GM19468 (cell line): ENCODE measurements around the gene PGPEP1.
"Not testable (repeated sequence)": the region's sequence is repeated elsewhere in the genome, so short reads cannot be mapped to it uniquely, and the experiment has no call there.

Source experiments
- ATAC-seq: cut with Tn5 transposase; IDR thresholded peaks from one replicate; pipeline ENCODE4 v1.9.1; 2021; ENCODE audit warnings: mild to moderate bottlenecking, moderate library complexity, moderate number of reproducible peaks; ENCODE audit not compliant: unreplicated experiment; ENCODE audit errors: extremely low read depth

Gene PGPEP1

GRCh38 chr19:18329035-18329376 lies 11.4 kb upstream of the PGPEP1 start:
- ATAC-seq = no peak

DNA sequence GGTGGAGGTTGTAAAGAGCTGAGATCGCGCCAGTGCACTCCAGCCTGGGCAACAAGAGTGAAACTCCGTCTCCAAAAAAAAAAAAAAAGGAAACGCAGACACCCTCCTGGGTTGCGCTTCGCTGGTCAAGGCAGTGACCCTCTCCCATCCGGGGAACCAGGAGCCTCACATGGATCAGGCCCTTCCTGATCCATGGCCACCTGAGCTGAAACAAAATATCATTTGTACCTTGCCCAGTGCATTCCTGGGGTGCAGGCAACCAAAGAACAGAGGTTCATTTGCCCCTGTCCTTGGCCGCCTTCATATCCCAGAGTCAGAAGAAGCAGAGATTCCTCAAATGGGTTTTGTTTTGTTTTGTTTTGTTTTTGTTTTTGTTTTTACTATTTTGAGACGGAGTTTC lies 9.5 kb upstream of the PGPEP1 start:
- ATAC-seq = no peak

- no peak for ATAC-seq
These were observed 7.4 kb upstream of the PGPEP1 start for GRCh38 chr19:18332917-18333530.

GRCh38 chr19:18333680-18334079 lies 6.7 kb upstream of the PGPEP1 start:
- ATAC-seq = no peak

- no peak for ATAC-seq
These were observed 4.3 kb upstream of the PGPEP1 start for GRCh38 chr19:18336121-18336520.

DNA sequence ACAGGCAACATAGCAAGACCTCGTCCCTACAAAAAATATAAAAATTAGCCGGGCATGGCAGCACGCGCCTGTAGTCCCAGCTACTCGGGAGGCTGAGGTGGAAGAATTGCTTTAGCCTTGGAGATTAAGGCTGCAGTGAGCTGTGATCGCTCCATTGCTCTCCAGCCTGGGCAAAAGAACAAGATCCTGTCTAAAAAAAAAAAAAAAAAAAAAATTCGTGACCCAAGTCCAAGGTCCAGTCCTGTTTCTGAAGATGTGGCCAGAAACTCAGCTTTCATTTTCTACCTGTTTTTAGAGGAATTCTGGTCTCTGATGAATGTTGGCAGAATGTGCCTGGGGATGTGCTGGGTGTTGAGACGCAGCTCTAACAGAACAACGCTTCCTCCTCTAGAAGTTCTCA lies 1.9 kb upstream of the PGPEP1 start:
- no peak for ATAC-seq

DNA sequence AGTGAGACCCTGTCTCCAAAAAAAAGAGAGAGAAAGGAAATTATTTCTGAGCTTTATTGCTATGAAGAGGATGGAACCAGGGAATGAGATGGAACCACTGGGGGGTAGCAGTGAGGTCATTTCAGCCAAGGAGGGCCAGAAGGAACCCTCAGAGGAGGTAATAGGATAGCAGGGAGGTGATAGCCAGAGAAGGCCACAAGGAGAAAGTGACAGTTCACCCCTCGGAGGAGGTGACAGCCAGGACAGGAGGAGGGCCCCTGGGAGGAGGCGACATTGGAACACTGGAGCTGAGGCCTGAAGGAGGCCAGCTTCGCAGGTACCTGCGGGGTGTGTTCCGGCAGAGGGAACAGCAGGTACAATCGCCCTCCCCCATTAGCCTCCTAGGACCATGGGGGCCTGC lies 675 bp upstream of the PGPEP1 start:
- ATAC-seq = no peak

GRCh38 chr19:18340990-18341868 lies 831 bp downstream of the PGPEP1 start:
- no peak for ATAC-seq

GRCh38 chr19:18342090-18342632 lies 1.8 kb downstream of the PGPEP1 start:
- ATAC-seq = no peak

DNA sequence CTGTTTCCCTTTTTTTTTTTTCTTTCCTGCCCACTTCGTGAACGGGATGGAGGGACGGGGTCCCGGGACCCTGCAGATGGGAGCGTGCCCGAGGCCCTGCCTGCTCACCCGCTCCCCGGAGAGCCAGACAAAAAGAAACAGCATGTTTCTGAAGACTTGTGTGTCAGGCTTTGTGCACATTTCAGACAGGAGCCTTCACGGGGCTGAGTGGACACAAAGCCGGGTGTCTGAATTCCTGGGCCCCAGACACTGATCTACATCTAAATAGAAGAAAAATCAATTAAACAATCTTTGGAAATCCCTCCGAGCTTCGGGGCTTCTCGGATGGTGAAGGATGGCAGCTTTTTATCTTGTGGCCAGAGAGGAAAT lies 4.2 kb downstream of the PGPEP1 start:
- no peak for ATAC-seq

DNA sequence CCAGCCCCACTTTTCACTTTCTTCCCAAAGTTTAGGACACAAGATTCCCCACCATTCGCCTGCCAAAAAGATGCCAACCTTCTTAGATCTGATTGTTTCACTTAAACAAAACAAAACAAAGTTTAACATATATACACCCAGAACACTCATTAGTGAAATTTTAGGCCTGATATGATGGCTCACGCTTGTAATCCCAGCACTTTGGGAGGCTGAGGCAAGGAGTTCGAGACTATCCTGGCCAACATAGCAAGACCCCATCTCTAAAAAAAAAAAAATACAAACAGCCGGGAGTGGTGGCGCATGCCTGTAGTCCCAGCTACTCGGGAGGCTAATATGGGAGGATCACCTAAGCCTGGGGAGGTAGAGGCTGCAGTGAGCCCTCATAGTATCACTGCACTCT lies 4.9 kb downstream of the PGPEP1 start:
- no peak for ATAC-seq

DNA sequence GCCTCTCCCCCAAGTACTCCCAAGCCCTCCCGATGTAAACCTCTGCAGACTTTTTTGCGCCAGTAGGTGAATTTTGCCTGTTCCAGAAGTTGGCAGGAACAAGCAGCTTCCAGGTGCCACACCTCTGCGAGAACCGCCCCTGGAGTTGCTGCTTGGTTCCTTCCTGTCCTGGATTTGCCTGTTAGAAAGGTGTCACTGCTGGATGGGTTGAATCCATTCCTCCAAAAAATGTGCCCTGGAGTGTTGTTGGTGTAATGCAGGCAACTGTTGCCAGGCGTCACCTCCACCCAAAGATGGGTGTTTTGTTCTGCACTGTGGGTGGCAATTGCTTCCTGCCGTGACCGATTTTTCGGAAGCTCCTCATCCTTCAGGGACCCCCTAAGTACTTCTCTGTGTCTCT lies 5.7 kb downstream of the PGPEP1 start:
- no peak for ATAC-seq

DNA sequence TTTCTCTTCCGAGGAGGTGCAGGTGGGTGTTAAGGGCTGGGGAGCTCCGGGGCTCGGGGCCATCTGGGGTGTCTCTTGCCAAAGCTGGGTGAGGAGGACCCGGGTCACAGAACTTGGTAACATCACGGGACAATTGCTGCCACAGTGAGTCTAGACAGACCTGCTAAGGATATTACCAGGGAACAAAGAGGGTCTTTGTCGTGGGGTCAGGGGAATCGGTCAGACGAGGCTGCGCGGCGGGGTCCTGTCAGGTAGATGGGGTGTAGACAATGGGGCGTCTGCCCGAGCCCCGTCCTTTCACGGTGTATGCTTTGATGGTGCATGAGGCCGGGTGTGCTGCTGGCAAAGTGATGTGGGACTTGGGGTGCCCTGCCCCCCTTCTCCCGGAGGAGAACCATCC lies 7.8 kb downstream of the PGPEP1 start:
- ATAC-seq = no peak

DNA sequence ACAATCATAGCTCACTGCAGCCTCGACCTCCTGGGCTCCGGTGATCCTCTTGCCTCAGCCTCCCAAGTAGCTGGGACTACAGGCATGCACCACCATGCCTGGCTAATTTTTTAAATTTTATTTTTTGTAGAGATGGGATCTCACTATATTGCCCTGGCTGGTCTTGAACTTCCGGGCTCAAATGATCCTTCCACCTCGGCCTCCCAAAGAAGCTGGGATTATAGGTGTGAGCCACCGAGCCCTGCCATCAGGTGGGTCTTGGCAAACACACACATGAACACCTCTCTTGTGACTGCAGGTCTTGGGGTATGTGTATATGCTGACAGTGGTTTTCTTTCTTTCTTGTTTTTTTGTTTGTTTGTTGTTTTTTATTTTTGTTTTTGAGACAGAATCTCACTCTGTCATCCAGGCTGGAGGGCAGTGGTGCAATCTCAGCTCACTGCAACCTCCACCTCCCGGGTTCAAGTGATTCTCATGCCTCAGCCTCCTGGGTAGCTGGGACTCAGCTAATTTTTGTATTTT lies 8.5 kb downstream of the PGPEP1 start:
- not testable (repeated sequence) for ATAC-seq

DNA sequence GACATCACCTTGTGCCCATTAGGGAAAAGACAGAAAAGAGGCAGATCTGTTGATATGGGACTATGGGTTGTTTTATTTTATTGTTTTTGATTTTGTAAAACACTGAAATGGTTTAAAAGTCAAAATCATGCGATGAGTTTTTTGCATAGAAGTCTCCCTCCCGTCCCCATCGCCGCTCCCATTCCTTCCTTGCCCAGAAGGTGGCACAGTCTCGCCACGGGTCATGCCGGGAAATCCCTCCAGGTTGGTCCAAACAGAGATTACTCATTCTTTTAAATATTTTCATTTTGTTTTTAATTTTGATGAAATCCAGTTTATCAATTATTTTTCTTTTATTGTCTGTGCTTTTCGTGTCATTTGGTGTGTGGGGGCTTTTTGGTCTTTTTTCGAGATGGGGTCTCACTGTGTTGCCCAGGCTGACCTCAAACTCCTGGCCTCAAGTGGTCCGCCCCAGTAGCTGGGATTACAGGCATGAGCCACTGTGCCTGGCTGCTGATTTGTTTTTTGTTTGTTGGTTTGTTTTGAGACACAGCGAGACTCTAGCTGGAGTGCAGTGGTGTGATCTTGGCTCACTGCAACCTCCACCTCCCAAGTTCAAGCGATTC lies 9.2 kb downstream of the PGPEP1 start:
- ATAC-seq = no peak

DNA sequence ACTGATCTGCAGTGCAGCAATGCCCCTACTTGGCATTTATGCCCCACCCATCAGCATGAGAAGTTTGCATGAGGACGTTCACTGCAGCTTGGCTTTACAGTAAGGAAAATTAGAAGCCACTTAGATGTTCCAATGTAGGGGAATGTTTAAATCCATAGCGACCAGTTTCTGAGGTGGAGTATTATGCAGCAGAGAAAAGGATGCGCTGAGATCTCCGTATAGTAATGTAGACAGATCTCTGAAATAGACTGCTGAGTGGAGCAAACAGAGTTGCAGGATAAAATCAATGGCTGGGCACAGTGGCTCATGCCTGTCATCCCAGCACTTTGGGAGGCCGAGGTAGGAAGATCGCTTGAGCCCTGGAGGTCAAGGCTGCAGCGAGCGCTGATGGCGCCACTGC lies 10.1 kb downstream of the PGPEP1 start:
- no peak for ATAC-seq

- ATAC-seq = no peak
These were observed 11.1 kb downstream of the PGPEP1 start for GRCh38 chr19:18351544-18351943.

- no peak for ATAC-seq
These were observed 13.1 kb downstream of the PGPEP1 start for GRCh38 chr19:18353378-18354005.

DNA sequence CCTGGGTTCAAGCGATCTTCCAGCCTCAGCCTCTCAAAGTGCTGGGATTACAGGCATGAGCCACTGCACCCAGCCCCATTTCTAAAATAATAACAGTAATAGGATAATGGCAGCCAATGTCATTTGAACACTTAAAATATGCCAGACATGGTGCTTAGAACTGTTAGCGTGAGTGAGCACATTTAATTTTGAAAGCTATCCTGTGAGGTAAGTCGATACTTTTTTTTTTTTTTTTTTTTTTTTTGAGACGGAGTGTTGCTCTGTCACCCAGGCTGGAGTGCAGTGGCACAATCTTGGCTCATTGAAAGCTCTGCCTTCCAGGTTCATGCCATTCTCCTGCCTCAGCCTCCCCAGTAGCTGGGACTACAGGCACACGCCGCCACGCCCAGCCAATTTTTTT lies 14.3 kb downstream of the PGPEP1 start:
- ATAC-seq = not testable (repeated sequence)

DNA sequence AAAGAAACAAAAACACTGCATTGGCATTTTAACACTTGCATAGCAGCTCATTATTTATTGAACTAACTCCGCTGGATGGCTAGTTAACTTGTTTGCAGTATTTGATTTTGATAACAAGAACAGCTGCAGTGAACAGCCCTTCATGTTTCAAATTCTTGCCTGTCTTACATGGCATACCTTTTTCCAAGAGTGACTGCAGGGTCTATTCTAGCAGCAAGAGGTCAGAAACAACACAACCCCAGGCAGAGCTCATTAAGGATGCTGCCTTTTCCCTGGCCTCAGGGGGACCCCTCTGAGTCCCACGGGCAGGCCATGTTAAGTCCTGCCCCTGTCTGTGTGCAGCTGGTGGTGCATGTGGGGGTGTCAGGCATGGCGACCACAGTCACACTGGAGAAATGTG lies 16.6 kb downstream of the PGPEP1 start:
- no peak for ATAC-seq

GRCh38 chr19:18361646-18362045 lies 21.2 kb downstream of the PGPEP1 start:
- no peak for ATAC-seq
